Measurements from ENCODE around the gene KCNRG. TPM values are rescaled to one million over a fixed set of nuclear protein-coding genes. Genes with fewer than 3 reads are reported as not detected.

KCNRG gene
- polyA plus RNA-seq, 1 of the 3 experiments (the other 2 are of a cell fraction) = 0.97 TPM

DNA sequence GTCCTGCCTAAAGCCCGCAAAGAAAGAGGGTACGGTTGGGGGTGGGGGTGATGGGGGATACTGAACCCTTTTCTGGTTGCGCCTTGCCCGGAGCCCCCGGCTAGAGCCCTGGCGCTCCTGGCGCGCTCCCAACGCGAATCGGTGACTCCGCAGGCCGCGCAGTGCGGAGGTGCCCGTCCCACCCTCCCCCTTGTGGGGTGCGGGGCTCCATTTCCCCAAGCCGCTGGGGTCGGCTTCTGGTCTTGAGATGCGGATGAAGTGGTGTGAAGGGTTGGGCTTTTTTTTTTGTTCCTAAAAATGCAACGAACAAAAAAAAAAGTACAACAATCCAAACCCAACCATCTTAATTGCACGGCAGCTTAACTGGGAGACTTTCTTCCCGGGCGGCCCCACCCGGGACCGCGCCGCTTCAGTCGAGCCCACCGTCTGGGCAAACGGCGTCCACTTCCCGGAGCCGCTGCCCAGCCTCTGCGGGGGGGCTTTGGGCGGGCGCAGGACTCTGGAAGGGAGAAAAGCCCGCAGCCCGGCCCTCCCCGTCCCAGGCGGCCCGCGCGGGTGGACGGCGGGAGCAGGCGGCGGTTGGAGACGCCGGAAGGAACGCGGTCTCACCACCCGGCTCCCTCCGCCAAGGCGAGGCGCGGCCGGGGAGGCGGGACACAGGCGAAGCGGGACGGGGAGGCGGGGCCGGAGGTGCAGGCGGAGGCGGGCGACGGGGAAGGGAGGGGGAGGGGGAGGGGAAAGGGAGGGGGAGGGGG, 18.9 kb upstream of the KCNRG start (continued):
- TF ChIP-seq, protein P1, sequence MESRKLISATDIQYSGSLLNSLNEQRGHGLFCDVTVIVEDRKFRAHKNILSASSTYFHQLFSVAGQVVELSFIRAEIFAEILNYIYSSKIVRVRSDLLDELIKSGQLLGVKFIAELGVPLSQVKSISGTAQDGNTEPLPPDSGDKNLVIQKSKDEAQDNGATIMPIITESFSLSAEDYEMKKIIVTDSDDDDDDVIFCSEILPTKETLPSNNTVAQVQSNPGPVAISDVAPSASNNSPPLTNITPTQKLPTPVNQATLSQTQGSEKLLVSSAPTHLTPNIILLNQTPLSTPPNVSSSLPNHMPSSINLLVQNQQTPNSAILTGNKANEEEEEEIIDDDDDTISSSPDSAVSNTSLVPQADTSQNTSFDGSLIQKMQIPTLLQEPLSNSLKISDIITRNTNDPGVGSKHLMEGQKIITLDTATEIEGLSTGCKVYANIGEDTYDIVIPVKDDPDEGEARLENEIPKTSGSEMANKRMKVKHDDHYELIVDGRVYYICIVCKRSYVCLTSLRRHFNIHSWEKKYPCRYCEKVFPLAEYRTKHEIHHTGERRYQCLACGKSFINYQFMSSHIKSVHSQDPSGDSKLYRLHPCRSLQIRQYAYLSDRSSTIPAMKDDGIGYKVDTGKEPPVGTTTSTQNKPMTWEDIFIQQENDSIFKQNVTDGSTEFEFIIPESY (IDR thresholded peaks at IDR 0.05; ENCODE audit: borderline replicate concordance, low read depth) = no peak
- TF ChIP-seq, protein P2, sequence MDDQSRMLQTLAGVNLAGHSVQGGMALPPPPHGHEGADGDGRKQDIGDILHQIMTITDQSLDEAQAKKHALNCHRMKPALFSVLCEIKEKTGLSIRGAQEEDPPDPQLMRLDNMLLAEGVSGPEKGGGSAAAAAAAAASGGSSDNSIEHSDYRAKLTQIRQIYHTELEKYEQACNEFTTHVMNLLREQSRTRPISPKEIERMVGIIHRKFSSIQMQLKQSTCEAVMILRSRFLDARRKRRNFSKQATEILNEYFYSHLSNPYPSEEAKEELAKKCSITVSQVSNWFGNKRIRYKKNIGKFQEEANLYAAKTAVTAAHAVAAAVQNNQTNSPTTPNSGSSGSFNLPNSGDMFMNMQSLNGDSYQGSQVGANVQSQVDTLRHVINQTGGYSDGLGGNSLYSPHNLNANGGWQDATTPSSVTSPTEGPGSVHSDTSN (IDR thresholded peaks at IDR 0.05) = peak; percentile 51
- no peak for TF ChIP-seq SMC3 (IDR thresholded peaks at IDR 0.05; ENCODE audit: low read depth, low read length)
- no peak for TF ChIP-seq FOXJ3 (CRISPR knock-in tag; IDR thresholded peaks at IDR 0.05)
- TF ChIP-seq RAD21 (IDR thresholded peaks at IDR 0.05; ENCODE audit: low read length) = no peak
- TF ChIP-seq, protein P3, sequence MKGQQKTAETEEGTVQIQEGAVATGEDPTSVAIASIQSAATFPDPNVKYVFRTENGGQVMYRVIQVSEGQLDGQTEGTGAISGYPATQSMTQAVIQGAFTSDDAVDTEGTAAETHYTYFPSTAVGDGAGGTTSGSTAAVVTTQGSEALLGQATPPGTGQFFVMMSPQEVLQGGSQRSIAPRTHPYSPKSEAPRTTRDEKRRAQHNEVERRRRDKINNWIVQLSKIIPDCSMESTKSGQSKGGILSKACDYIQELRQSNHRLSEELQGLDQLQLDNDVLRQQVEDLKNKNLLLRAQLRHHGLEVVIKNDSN (IDR thresholded peaks at IDR 0.05; ENCODE audit: borderline replicate concordance, low read depth) = no peak
- TF ChIP-seq RXRA (IDR thresholded peaks at IDR 0.05; ENCODE audit: borderline replicate concordance, low read depth) = no peak; the same call in 1 of the 2 replicates

DNA sequence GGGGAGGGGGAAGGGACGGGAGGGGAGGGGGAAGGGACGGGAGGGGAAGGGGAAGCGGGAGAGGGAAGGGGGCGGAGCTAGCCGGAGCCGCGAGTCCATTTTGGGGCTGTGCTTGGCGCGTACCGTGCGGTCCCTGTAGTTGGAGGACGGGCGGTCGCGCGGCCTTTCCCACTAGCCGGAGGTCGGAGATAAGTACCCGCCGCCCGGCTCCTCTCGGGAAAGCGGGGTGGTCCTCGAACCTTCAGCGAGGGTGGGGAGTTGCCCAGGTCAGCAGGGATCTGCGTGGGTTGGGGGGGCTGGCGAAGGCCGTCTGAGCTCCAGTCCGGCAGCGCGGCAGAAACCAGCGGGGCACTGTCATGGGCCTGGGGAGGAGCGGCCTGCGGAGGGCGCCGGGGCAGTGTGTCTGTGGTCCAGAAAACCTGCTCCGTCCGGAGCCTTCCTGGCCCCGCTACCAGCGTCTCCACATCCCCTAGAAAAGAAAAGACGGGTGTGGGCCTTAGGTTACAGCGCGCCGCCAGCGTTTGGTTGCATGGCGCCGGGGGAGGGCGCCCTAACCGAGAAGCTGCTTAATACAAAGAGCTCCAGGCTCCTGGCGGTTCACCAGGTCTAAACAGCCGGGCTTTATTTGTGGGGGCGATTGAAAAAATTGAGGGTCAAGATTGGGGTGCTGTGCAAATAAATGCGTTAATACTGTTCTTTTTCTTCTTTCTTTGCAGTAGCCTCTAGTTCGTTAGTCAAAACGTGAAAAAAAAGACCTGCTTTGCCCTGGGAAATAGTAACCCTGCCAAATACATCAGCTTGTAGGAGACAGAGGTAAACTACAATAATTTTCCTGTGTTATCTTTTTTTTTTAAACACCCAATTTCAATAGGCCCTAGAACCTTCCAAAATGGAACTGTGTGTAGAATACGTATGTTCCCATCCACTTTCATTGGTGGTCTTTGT, 18.0 kb upstream of the KCNRG start, which contains the start of gene TRIM13:
TRIM13 (plus strand) TSS at position 92 of the 945 bp plus-strand sequence. CDS start 14,899 bp downstream, outside the sequence.
- H3K9me2 ChIP-seq = no peaks in the 10 kb centered on the region
- 2% methylated on average over 23 of the region's 56 CpGs for WGBS (ENCODE audit: low lambda C conversion rate)
- H3F3A ChIP-seq (replicated peaks; ENCODE audit: insufficient read depth) = peaks cover 19% of the 10 kb centered on the region
- DNase-seq = peak; percentile 72
- H3K4me2 ChIP-seq = peak within 1 kb of the TSS; percentile 88
- H3K79me2 ChIP-seq (ENCODE audit: insufficient read depth) = peaks cover 50% of the 10 kb centered on the region
- peak within 1 kb of the TSS; percentile 87 for H2AFZ ChIP-seq (ENCODE audit: low read depth)
- H3K27ac ChIP-seq (ENCODE audit: low read depth in 2 of 2, low read length in 1 of 2) = peak within 1 kb of the TSS; percentile 97 to 98
- peak within 1 kb of the TSS; percentile 71 to 94 for H3K4me3 ChIP-seq (ENCODE audit: low read depth in 2 of 2, low read length in 1 of 2)
- ChIA-PET POLR2A (interaction anchor here (0.5 to 2.8 kb wide), 17 partner anchors 9 to 1225 kb away, joined by 3 to 14 read pairs (median 5); no protein-coding TSS in a partner anchor), CTCF (interaction anchor here (0.6 to 3.5 kb wide), 48 partner anchors 9 to 1069 kb away, joined by 3 to 33 read pairs (median 4); partner anchors contain the start of gene SPRYD7)
- peaks cover 6% of the 10 kb centered on the region; the same call in 1 of the 2 replicates for H4K20me1 ChIP-seq (ENCODE audit: insufficient read depth)
- H3K27me3 ChIP-seq (ENCODE audit: insufficient read depth) = no peaks in the 10 kb centered on the region
- H3K36me3 ChIP-seq (replicated peaks in 1 of 2; ENCODE audit: control insufficient read depth in 1 of 2, insufficient read depth in 2 of 2, low read length in 1 of 2) = peaks cover 31 to 36% of the 10 kb centered on the region in 2 experiments
- H3K4me1 ChIP-seq (ENCODE audit: control insufficient read depth in 1 of 2, insufficient read depth in 2 of 2, low read depth in 1 of 2, low read length in 1 of 2) = peaks cover 19 to 29% of the 10 kb centered on the region in 2 experiments; a peak in 3 of 4 replicates
- H3K9ac ChIP-seq = peak within 1 kb of the TSS; percentile 99
- H3K9me3 ChIP-seq = no peaks in the 10 kb centered on the region
- TF ChIP-seq GATA2 (CRISPR knock-in tag; IDR thresholded peaks at IDR 0.05) (no peak), RAD21 (IDR thresholded peaks at IDR 0.05; ENCODE audit: low read length) (peak; percentile 68), YY1 (IDR thresholded peaks at IDR 0.05; ENCODE audit: low read depth) (peak; percentile 49; the same call in 1 of the 2 replicates), TCF12 (IDR thresholded peaks at IDR 0.05) (0 out of 2 replicates have a peak, but pooled peaks have one; percentile 5), MEF2A (IDR thresholded peaks at IDR 0.05; ENCODE audit: borderline replicate concordance, low read depth) (no peak), EZH2phosphoT487 (IDR thresholded peaks at IDR 0.05; ENCODE audit: borderline replicate concordance, low read depth) (no peak)
- TF ChIP-seq, protein P4, sequence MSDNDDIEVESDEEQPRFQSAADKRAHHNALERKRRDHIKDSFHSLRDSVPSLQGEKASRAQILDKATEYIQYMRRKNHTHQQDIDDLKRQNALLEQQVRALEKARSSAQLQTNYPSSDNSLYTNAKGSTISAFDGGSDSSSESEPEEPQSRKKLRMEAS (IDR thresholded peaks at IDR 0.05; ENCODE audit: low read depth) = peak; percentile 29; the same call in 1 of the 2 replicates
- TF ChIP-seq, protein P5, sequence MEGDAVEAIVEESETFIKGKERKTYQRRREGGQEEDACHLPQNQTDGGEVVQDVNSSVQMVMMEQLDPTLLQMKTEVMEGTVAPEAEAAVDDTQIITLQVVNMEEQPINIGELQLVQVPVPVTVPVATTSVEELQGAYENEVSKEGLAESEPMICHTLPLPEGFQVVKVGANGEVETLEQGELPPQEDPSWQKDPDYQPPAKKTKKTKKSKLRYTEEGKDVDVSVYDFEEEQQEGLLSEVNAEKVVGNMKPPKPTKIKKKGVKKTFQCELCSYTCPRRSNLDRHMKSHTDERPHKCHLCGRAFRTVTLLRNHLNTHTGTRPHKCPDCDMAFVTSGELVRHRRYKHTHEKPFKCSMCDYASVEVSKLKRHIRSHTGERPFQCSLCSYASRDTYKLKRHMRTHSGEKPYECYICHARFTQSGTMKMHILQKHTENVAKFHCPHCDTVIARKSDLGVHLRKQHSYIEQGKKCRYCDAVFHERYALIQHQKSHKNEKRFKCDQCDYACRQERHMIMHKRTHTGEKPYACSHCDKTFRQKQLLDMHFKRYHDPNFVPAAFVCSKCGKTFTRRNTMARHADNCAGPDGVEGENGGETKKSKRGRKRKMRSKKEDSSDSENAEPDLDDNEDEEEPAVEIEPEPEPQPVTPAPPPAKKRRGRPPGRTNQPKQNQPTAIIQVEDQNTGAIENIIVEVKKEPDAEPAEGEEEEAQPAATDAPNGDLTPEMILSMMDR (IDR thresholded peaks at IDR 0.05) = peak; percentile 86
- TF ChIP-seq, protein P6, sequence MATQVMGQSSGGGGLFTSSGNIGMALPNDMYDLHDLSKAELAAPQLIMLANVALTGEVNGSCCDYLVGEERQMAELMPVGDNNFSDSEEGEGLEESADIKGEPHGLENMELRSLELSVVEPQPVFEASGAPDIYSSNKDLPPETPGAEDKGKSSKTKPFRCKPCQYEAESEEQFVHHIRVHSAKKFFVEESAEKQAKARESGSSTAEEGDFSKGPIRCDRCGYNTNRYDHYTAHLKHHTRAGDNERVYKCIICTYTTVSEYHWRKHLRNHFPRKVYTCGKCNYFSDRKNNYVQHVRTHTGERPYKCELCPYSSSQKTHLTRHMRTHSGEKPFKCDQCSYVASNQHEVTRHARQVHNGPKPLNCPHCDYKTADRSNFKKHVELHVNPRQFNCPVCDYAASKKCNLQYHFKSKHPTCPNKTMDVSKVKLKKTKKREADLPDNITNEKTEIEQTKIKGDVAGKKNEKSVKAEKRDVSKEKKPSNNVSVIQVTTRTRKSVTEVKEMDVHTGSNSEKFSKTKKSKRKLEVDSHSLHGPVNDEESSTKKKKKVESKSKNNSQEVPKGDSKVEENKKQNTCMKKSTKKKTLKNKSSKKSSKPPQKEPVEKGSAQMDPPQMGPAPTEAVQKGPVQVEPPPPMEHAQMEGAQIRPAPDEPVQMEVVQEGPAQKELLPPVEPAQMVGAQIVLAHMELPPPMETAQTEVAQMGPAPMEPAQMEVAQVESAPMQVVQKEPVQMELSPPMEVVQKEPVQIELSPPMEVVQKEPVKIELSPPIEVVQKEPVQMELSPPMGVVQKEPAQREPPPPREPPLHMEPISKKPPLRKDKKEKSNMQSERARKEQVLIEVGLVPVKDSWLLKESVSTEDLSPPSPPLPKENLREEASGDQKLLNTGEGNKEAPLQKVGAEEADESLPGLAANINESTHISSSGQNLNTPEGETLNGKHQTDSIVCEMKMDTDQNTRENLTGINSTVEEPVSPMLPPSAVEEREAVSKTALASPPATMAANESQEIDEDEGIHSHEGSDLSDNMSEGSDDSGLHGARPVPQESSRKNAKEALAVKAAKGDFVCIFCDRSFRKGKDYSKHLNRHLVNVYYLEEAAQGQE (IDR thresholded peaks at IDR 0.05; ENCODE audit: low read depth, low read length) = no peak

All from SK-N-SH (cell line).